GM19351 (cell line): ENCODE results near the gene DR1.
A peak's percentile ranks its signal among the peaks of the same experiment; 100 is the strongest.

Experiments
- ATAC-seq: cut with Tn5 transposase; IDR thresholded peaks from one replicate; pipeline ENCODE4 v1.9.1; 2021; ENCODE audit warnings: mild to moderate bottlenecking, moderate library complexity; ENCODE audit not compliant: unreplicated experiment

Gene DR1

GRCh38 chr1:93345633-93346420 is at the start of gene DR1:
Gene DR1 (plus strand): TSS chr1:93345907. CDS start chr1:93346646, 739 bp downstream.
- ATAC-seq, result peak; percentile 74

GRCh38 chr1:93296555-93297154 is 49.1 kb upstream of the DR1 start:
- no peak for ATAC-seq

GRCh38 chr1:93301131-93301530 is 44.6 kb upstream of the DR1 start:
- ATAC-seq, result no peak

GRCh38 chr1:93302078-93302477 is 43.6 kb upstream of the DR1 start:
- ATAC-seq, result no peak

GRCh38 chr1:93304716-93305138 is 41.0 kb upstream of the DR1 start:
- peak; percentile 45 for ATAC-seq

- no peak for ATAC-seq
These were observed 38.8 kb upstream of the DR1 start for GRCh38 chr1:93306920-93307319.

GRCh38 chr1:93313026-93313425 is 32.7 kb upstream of the DR1 start:
- no peak for ATAC-seq

GRCh38 chr1:93317207-93317606 is 28.5 kb upstream of the DR1 start:
- no peak for ATAC-seq

- ATAC-seq, result no peak
These were observed 27.8 kb upstream of the DR1 start for GRCh38 chr1:93317943-93318342.

- no peak for ATAC-seq
These were observed 24.0 kb upstream of the DR1 start for GRCh38 chr1:93321720-93322119.

- no peak for ATAC-seq
These were observed 23.4 kb upstream of the DR1 start for GRCh38 chr1:93322349-93322748.

- ATAC-seq, result no peak
These were observed 22.4 kb upstream of the DR1 start for GRCh38 chr1:93323185-93323820.

- no peak for ATAC-seq
These were observed 20.9 kb upstream of the DR1 start for GRCh38 chr1:93324486-93325464.

GRCh38 chr1:93328809-93329760 is 16.6 kb upstream of the DR1 start:
- ATAC-seq, result peak; percentile 64

- no peak for ATAC-seq
These were observed 15.5 kb upstream of the DR1 start for GRCh38 chr1:93330196-93330595.

GRCh38 chr1:93330617-93331016 is 15.1 kb upstream of the DR1 start:
- ATAC-seq, result no peak

- ATAC-seq, result no peak
These were observed 14.3 kb upstream of the DR1 start for GRCh38 chr1:93331412-93331811.

- ATAC-seq, result no peak
These were observed 13.3 kb upstream of the DR1 start for GRCh38 chr1:93332368-93332767.

GRCh38 chr1:93338387-93339146 is 7.1 kb upstream of the DR1 start:
- ATAC-seq, result no peak
